Jurkat, Clone E6-1 (cell line): Measurements from ENCODE around the gene NUP98.

Source experiments
- DNase-seq: peaks from one replicate; pipeline ENCODE4 v3.0.0-alpha.2; 2011; ENCODE audit warnings: low read depth, low spot score
- H3K4me3 ChIP-seq: 2 replicates; pipeline ENCODE4 v1.5.1; 2011; ENCODE audit warnings: mild to moderate bottlenecking, low read length, control low read depth, moderate library complexity

Gene NUP98

GRCh38 chr11:3631331-3631730, 166.0 kb downstream of the NUP98 start:
- H3K4me3 ChIP-seq: no peak overlapping the region
- DNase-seq: no peak

GRCh38 chr11:3627291-3627690, 170.1 kb downstream of the NUP98 start:
- no peak for DNase-seq
- H3K4me3 ChIP-seq: no peak overlapping the region

- DNase-seq: no peak
- H3K4me3 ChIP-seq: no peak overlapping the region
Measured at GRCh38 chr11:3626250-3626960, 170.9 kb downstream of the NUP98 start.
